HCT116 (cell line): ENCODE data around the gene ADD2. TPM values are rescaled to one million over a fixed set of nuclear protein-coding genes. Genes with fewer than 3 reads are reported as not detected.

Experiments used
- ATAC-seq: fragments of 200-7000 bp; cut with Tn5 transposase; 2 replicates; pipeline ENCODE4 v1.9.1; 2020; ENCODE audit warnings: mild to moderate bottlenecking, moderate library complexity
- BruUV-seq: library from RNA; stranded (reverse); fragments of 400-500 nt; replicated peaks from 2 replicates; lab custom pipeline; 2021; lab: Mats Ljungman, UMichigan
- CTCF ChIA-PET: fragments of 300-600 bp; sonication (Branson Sonifier 250); formaldehyde crosslinking; loops from one replicate; lab custom pipeline; 2021; ENCODE audit warnings: antibody characterized with exemption; lab: Charles Lee
- POLR2A ChIA-PET: fragments of 300-600, 350-600 bp; sonication (Branson Sonifier 250); formaldehyde crosslinking; loops from one replicate; lab custom pipeline; 2021; ENCODE audit warnings: antibody characterized with exemption; lab: Charles Lee
- RAD21 ChIA-PET, 2 experiments: fragments of 300-600 bp; sonication (Branson Sonifier 250); formaldehyde crosslinking; loops; one replicate each; lab custom pipeline; 2023; ENCODE audit warnings: low total read pairs in 2 of 2; ENCODE audit not compliant: uncharacterized antibody in 2 of 2, unreplicated experiment in 2 of 2, low non-redundant PET in 1 of 2; lab: Charles Lee
- DNase-seq: peaks from one replicate; pipeline ENCODE4 v3.0.0-alpha.2; 2010; ENCODE audit warnings: low read depth, low spot score
- H2AFZ ChIP-seq: fragments of 200-600 bp; shearing (Covaris generic), sonication (generic); 2 replicates; pipeline ENCODE4 v1.6.1; 2017; ENCODE audit warnings: low read depth, mixed run types, mixed read lengths, antibody characterized with exemption, low read length; ENCODE audit not compliant: poor library complexity, severe bottlenecking
- H3K27ac ChIP-seq: 2 replicates; pipeline ENCODE4 v1.5.1; 2012; ENCODE audit warnings: low read depth, low read length
- H3K27me3 ChIP-seq: fragments of 200-600 bp; sonication (generic); 2 replicates; pipeline ENCODE4 v1.6.1; 2016; ENCODE audit warnings: mixed run types, low read length, mixed read lengths; ENCODE audit not compliant: insufficient read depth
- H3K36me3 ChIP-seq, 2 experiments: fragments of 200-500 bp in 1 of 2; fragments of 200-600 bp in 1 of 2; sonication (Bioruptor generic) in 1 of 2; sonication (generic) in 1 of 2; 2 replicates each; pipeline versions ENCODE4 v1.5.1 to v1.6.1; 2014 to 2016; ENCODE audit warnings: low read length in 2 of 2, inconsistent platforms in 1 of 2, mixed read lengths in 1 of 2, mixed run types in 1 of 2; ENCODE audit not compliant: insufficient read depth in 2 of 2, control insufficient read depth in 1 of 2
- H3K4me1 ChIP-seq, 2 experiments: fragments of 200-600 bp in 1 of 2; sonication (generic) in 1 of 2; 2 replicates each; pipeline versions ENCODE4 v1.5.1 to v1.6.1; 2012 to 2017; ENCODE audit warnings: low read length in 2 of 2, inconsistent platforms in 1 of 2, mild to moderate bottlenecking in 1 of 2, mixed read lengths in 1 of 2, mixed run types in 1 of 2, moderate library complexity in 1 of 2; ENCODE audit not compliant: insufficient read depth in 2 of 2, control insufficient read depth in 1 of 2
- H3K4me2 ChIP-seq: fragments of 200-600 bp; sonication (generic); 2 replicates; pipeline ENCODE4 v1.6.1; 2017; ENCODE audit warnings: mixed run types, low read length, mixed read lengths
- H3K4me3 ChIP-seq, 2 experiments: fragments of 200-600 bp in 1 of 2; sonication (generic) in 1 of 2; replicated peaks in 1 of 2; 2 replicates each; pipeline ENCODE4 v1.5.1; 2011 to 2016; ENCODE audit warnings: low read length in 2 of 2, control low read depth in 1 of 2, low read depth in 1 of 2, mild to moderate bottlenecking in 1 of 2, mixed read lengths in 1 of 2, mixed run types in 1 of 2
- H3K79me2 ChIP-seq: fragments of 200-600 bp; sonication (generic); 2 replicates; pipeline ENCODE4 v1.6.1; 2017; ENCODE audit warnings: mild to moderate bottlenecking, mixed run types, low read length, moderate library complexity, mixed read lengths; ENCODE audit not compliant: insufficient read depth
- H3K9ac ChIP-seq: fragments of 200-600 bp; sonication (generic); 2 replicates; pipeline ENCODE4 v1.6.1; 2016; ENCODE audit warnings: low read length, mixed read lengths
- H3K9me2 ChIP-seq: fragments of 200-600 bp; sonication (generic), shearing (Covaris generic); 2 replicates; pipeline ENCODE4 v1.6.1; 2017; ENCODE audit warnings: mixed run types, mild to moderate bottlenecking, moderate library complexity; ENCODE audit not compliant: insufficient read depth
- H3K9me3 ChIP-seq, 2 experiments: fragments of 200-500 bp in 1 of 2; fragments of 200-600 bp in 1 of 2; sonication (Bioruptor generic) in 1 of 2; sonication (generic) in 1 of 2; 2 replicates each; pipeline ENCODE4 v1.6.1; 2014 to 2017; ENCODE audit warnings: low read length in 2 of 2, mixed read lengths in 2 of 2, inconsistent platforms in 1 of 2, low read depth in 1 of 2, mild to moderate bottlenecking in 1 of 2, mixed run types in 1 of 2, moderate library complexity in 1 of 2; ENCODE audit not compliant: control insufficient read depth in 1 of 2, insufficient read depth in 1 of 2
- H4K20me1 ChIP-seq: fragments of 200-600 bp; sonication (generic), shearing (Covaris generic); 2 replicates; pipeline ENCODE4 v1.6.1; 2017; ENCODE audit warnings: mixed run types, mild to moderate bottlenecking, moderate library complexity; ENCODE audit not compliant: insufficient read depth
- CBX3 ChIP-seq: IDR thresholded peaks from 2 replicates; pipeline ENCODE4 v1.6.1; 2012; ENCODE audit warnings: low read depth
- CEBPB ChIP-seq: IDR thresholded peaks from 2 replicates; pipeline ENCODE4 v1.6.1; 2012; ENCODE audit warnings: low read depth
- EGR1 ChIP-seq: IDR thresholded peaks from 2 replicates; pipeline ENCODE4 v1.6.1; 2012; ENCODE audit warnings: low read depth
- EZH2 ChIP-seq: fragments of 200-600 bp; sonication (generic); IDR thresholded peaks from 2 replicates; pipeline ENCODE4 v1.6.1; 2017; ENCODE audit warnings: antibody characterized with exemption, mixed run types
- EZH2phosphoT487 ChIP-seq: fragments of 200-600 bp; IDR thresholded peaks from 2 replicates; pipeline ENCODE4 v1.6.1; 2018; ENCODE audit warnings: antibody characterized with exemption, borderline replicate concordance
- FOSL1 ChIP-seq: IDR thresholded peaks from 2 replicates; pipeline ENCODE4 v1.6.1; 2012; ENCODE audit warnings: low read depth
- JUND ChIP-seq: IDR thresholded peaks from 2 replicates; pipeline ENCODE4 v1.6.1; 2012
- RAD21 ChIP-seq: IDR thresholded peaks from 2 replicates; pipeline ENCODE4 v1.6.1; 2012; ENCODE audit warnings: low read depth, mild to moderate bottlenecking
- SIN3A ChIP-seq: IDR thresholded peaks from 2 replicates; pipeline ENCODE4 v1.6.1; 2012; ENCODE audit warnings: low read depth
- SP1 ChIP-seq: IDR thresholded peaks from 2 replicates; pipeline ENCODE4 v1.6.1; 2012; ENCODE audit warnings: low read depth
- ZFX ChIP-seq: fragments of 450-650 bp; IDR thresholded peaks from 2 replicates; pipeline ENCODE4 v1.6.1; 2017
- ZNF274 ChIP-seq: fragments of 200-500 bp; sonication (Bioruptor generic); IDR thresholded peaks from 2 replicates; pipeline ENCODE4 v1.6.1; 2014; ENCODE audit warnings: mild to moderate bottlenecking, low read depth, low read length, inconsistent platforms
- intact Hi-C: fragments of 100-400 bp; cut with micrococcal nuclease; formaldehyde crosslinking; loops from 2 replicates; pipeline ENCODE4 v1.10.0; 2022
- total RNA-seq: library from RNA; stranded (reverse); gene quantifications from one replicate; pipeline ENCODE4 v1.2.1, GENCODE V29; 2021; ENCODE audit not compliant: unreplicated experiment
- TF ChIP-seq, protein P1 (sequence below): IDR thresholded peaks from 2 replicates; pipeline ENCODE4 v1.6.1; 2011; ENCODE audit warnings: mild to moderate bottlenecking, low read length, moderate library complexity; ENCODE audit not compliant: insufficient replicate concordance; ENCODE audit errors: extremely low read depth
- TF ChIP-seq, protein P2 (sequence below): IDR thresholded peaks from 2 replicates; pipeline ENCODE4 v1.6.1; 2012
- TF ChIP-seq, protein P3 (sequence below): IDR thresholded peaks from 2 replicates; pipeline ENCODE4 v1.6.1; 2012; ENCODE audit warnings: low read depth

Gene ADD2
- total RNA-seq, 1 experiment from 2014 or later: 0.15 TPM

DNA sequence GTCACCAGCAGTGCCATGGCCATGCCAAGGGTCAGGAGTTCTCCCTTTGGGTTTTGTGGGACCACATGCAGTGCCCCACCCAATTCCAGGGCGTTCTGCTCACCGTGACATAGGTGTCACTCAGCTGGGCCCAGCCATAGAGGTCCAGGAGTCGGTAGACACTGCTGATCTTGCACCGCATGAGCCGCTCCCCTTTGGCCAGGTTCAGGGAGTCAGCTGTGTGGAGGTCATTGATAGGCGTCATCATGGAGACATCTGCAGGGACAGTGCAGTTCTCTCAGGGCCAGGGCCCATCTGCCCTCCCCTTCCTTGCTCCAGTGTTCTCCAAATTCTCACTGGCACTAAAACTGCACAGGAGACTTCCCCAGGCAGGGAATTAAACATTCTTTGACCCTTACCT is 71.9 kb downstream of the ADD2 start:
- H3K79me2 ChIP-seq: no peaks in the 10 kb centered on the region
- ATAC-seq (no peak), DNase-seq (no peak)
- H4K20me1 ChIP-seq: no peaks in the 10 kb centered on the region
- no peak overlapping the region for H3K9ac ChIP-seq
- TF ChIP-seq, protein P1, sequence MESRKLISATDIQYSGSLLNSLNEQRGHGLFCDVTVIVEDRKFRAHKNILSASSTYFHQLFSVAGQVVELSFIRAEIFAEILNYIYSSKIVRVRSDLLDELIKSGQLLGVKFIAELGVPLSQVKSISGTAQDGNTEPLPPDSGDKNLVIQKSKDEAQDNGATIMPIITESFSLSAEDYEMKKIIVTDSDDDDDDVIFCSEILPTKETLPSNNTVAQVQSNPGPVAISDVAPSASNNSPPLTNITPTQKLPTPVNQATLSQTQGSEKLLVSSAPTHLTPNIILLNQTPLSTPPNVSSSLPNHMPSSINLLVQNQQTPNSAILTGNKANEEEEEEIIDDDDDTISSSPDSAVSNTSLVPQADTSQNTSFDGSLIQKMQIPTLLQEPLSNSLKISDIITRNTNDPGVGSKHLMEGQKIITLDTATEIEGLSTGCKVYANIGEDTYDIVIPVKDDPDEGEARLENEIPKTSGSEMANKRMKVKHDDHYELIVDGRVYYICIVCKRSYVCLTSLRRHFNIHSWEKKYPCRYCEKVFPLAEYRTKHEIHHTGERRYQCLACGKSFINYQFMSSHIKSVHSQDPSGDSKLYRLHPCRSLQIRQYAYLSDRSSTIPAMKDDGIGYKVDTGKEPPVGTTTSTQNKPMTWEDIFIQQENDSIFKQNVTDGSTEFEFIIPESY: no peak
- TF ChIP-seq, protein P2, sequence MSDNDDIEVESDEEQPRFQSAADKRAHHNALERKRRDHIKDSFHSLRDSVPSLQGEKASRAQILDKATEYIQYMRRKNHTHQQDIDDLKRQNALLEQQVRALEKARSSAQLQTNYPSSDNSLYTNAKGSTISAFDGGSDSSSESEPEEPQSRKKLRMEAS: no peak
- TF ChIP-seq JUND (no peak), CEBPB (no peak), EZH2 (no peak), RAD21 (no peak), FOSL1 (no peak), ZFX (no peak), SP1 (no peak), EZH2phosphoT487 (no peak), EGR1 (no peak), CBX3 (no peak), SIN3A (no peak), ZNF274 (no peak)
- TF ChIP-seq, protein P3, sequence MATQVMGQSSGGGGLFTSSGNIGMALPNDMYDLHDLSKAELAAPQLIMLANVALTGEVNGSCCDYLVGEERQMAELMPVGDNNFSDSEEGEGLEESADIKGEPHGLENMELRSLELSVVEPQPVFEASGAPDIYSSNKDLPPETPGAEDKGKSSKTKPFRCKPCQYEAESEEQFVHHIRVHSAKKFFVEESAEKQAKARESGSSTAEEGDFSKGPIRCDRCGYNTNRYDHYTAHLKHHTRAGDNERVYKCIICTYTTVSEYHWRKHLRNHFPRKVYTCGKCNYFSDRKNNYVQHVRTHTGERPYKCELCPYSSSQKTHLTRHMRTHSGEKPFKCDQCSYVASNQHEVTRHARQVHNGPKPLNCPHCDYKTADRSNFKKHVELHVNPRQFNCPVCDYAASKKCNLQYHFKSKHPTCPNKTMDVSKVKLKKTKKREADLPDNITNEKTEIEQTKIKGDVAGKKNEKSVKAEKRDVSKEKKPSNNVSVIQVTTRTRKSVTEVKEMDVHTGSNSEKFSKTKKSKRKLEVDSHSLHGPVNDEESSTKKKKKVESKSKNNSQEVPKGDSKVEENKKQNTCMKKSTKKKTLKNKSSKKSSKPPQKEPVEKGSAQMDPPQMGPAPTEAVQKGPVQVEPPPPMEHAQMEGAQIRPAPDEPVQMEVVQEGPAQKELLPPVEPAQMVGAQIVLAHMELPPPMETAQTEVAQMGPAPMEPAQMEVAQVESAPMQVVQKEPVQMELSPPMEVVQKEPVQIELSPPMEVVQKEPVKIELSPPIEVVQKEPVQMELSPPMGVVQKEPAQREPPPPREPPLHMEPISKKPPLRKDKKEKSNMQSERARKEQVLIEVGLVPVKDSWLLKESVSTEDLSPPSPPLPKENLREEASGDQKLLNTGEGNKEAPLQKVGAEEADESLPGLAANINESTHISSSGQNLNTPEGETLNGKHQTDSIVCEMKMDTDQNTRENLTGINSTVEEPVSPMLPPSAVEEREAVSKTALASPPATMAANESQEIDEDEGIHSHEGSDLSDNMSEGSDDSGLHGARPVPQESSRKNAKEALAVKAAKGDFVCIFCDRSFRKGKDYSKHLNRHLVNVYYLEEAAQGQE: no peak
- no peak overlapping the region for H2AFZ ChIP-seq
- ChIA-PET RAD21 (no interaction called here), CTCF (no interaction called here), POLR2A (no interaction called here)
- H3K36me3 ChIP-seq: no peaks in the 10 kb centered on the region
- H3K4me3 ChIP-seq: no peak overlapping the region
- H3K4me1 ChIP-seq: no peaks in the 10 kb centered on the region
- H3K9me2 ChIP-seq: no peaks in the 10 kb centered on the region
- BruUV-seq: no TSS peak
- intact Hi-C loops: no loop called here
- H3K4me2 ChIP-seq: no peak overlapping the region
- H3K27me3 ChIP-seq: no peaks in the 10 kb centered on the region; the same call in 1 of the 2 replicates
- H3K9me3 ChIP-seq: no peaks in the 10 kb centered on the region
- no peak overlapping the region for H3K27ac ChIP-seq
